Measurements from ENCODE around the gene CMTM1.
A peak's percentile ranks its signal among the peaks of the same experiment; 100 is the strongest.
"Not testable (repeated sequence)": the region's sequence is repeated elsewhere in the genome, so short reads cannot be mapped to it uniquely, and the experiment has no call there.

CMTM1 gene

GRCh38 chr16:66562986-66563385 lies 3.3 kb upstream of the CMTM1 start:
- DNase-seq (ENCODE audit: low read depth in 2 of 2): no peak

- DNase-seq (ENCODE audit: low read depth in 2 of 2): no peak
Measured at GRCh38 chr16:66563574-66564334, 2.5 kb upstream of the CMTM1 start.

GRCh38 chr16:66567270-66567669 lies 1.0 kb downstream of the CMTM1 start:
- not testable (repeated sequence) for DNase-seq (ENCODE audit: low read depth in 2 of 2)

- DNase-seq (ENCODE audit: low read depth in 2 of 2): no peak
Measured at GRCh38 chr16:66568355-66568754, 2.1 kb downstream of the CMTM1 start.

- DNase-seq (ENCODE audit: low read depth in 2 of 2): no peak
Measured at GRCh38 chr16:66569131-66569530, 2.9 kb downstream of the CMTM1 start.

- no peak for DNase-seq (ENCODE audit: low read depth in 2 of 2)
Measured at GRCh38 chr16:66569827-66570405, 3.7 kb downstream of the CMTM1 start.

GRCh38 chr16:66572356-66572755 lies 6.1 kb downstream of the CMTM1 start:
- no peak for DNase-seq (ENCODE audit: low read depth in 2 of 2)

- DNase-seq (ENCODE audit: low read depth in 2 of 2): no peak
Measured at GRCh38 chr16:66574081-66574480, 7.8 kb downstream of the CMTM1 start.

GRCh38 chr16:66574531-66574930 lies 8.3 kb downstream of the CMTM1 start:
- no peak for DNase-seq (ENCODE audit: low read depth in 2 of 2)

- DNase-seq (ENCODE audit: low read depth in 2 of 2): no peak
Measured at GRCh38 chr16:66575060-66575459, 8.8 kb downstream of the CMTM1 start.

GRCh38 chr16:66576296-66576695 lies 10.1 kb downstream of the CMTM1 start:
- no peak for DNase-seq (ENCODE audit: low read depth in 2 of 2)

GRCh38 chr16:66578651-66579531 lies 12.7 kb downstream of the CMTM1 start, which contains the start of gene CMTM2:
CMTM2 (plus strand) TSS chr16:66579463; CDS start chr16:66579608, 145 bp downstream.
- DNase-seq (ENCODE audit: low read depth in 2 of 2): no peak

GRCh38 chr16:66580605-66581209 lies 14.5 kb downstream of the CMTM1 start:
- DNase-seq (ENCODE audit: low read depth in 2 of 2): no peak

- no peak for DNase-seq (ENCODE audit: low read depth in 2 of 2)
Measured at GRCh38 chr16:66581246-66581952, 15.2 kb downstream of the CMTM1 start.

- DNase-seq (ENCODE audit: low read depth in 2 of 2): no peak
Measured at GRCh38 chr16:66585481-66586239, 19.4 kb downstream of the CMTM1 start.

GRCh38 chr16:66587881-66588600 lies 21.8 kb downstream of the CMTM1 start:
- no peak for DNase-seq (ENCODE audit: low read depth in 2 of 2)

GRCh38 chr16:66588981-66589713 lies 22.9 kb downstream of the CMTM1 start:
- DNase-seq (ENCODE audit: low read depth in 2 of 2): peak in 1 of 2 donors; percentile 40

GRCh38 chr16:66590322-66590721 lies 24.1 kb downstream of the CMTM1 start:
- no peak for DNase-seq (ENCODE audit: low read depth in 2 of 2)

GRCh38 chr16:66591018-66591417 lies 24.8 kb downstream of the CMTM1 start:
- DNase-seq (ENCODE audit: low read depth in 2 of 2): no peak
